Skin epidermis (tissue), 12 donors: ENCODE results near the gene TMEM218.

Experiments
- H3K27ac ChIP-seq, 21 experiments: fragments of 200-600 bp; sonication (generic) in 11 of 21; one replicate each; pipeline ENCODE4 v1.5.0; 2020; ENCODE audit warnings: mild to moderate bottlenecking in 3 of 21, inconsistent platforms in 2 of 21, moderate library complexity in 2 of 21
- H3K4me3 ChIP-seq, 7 experiments: fragments of 200-600 bp; sonication (generic) in 2 of 7; one replicate each; pipeline ENCODE4 v1.5.0; 2020; ENCODE audit warnings: inconsistent platforms in 2 of 7, mild to moderate bottlenecking in 2 of 7, moderate library complexity in 1 of 7

The TMEM218 gene

DNA sequence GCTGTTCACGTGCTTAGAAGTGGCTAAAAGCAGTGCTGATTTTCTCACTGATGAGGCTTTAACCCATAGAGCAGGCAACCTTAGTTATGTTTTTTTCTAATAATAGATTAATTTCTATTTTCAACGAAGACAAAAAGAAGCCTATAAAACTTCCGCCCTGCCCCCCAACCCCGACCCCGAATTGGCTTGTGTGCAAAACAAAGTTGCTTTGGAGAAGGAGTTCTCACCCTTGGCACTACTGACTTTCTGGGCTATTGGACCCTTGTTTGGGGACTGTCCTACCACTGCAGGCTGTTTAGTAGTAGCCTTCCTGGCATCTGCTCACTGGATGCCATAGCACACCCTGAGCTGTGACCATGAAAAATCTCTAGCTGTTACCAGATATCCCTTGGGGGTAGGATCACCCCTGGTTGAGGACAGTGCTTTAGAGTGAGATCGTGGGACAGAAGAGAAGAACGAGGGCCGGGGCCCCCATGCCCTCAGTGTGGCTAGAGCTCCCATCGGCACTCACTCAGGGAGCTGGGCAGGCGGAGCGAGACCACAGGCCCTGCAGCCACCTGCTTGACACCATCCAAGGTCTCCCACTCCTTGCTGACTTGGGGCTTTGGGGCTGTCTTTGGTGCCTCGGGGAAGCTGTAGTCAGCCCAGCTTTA, 31.4 kb downstream of the TMEM218 start:
- H3K4me3 ChIP-seq: no peak overlapping the region
- H3K27ac ChIP-seq: no peak overlapping the region

DNA sequence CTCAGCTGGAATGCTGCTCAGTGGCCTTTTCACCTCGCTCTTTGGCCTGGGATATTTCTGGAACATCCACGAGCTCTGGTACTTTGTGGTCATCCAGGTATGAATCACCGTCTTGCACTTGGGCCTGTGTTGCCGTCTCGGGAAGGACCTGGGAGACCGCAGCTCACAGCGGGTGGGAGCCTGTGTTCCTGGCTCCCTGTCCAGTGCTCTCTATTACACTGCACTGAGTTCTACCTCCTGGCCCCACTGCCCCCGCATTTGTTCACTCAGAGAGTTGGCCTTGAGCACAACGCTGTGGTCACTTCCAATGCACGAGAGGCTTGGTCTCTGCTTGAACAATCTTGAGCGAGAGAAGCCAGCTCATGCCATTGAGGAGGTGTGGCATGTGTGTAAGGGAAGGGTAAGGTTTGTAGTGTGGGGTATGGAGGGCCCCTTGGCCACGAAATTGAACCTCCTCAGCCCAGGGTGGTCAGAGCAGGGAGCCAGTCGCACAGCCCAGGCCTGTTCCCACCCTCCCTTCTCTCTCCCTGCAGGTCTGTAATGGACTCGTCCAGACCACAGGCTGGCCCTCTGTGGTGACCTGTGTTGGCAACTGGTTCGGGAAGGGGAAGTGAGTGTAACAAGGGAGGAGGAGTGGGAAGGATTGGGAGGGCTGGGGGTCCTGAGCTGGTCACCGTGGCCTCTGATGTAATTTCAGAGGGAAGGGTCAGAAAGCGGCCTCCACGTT, 32.1 kb downstream of the TMEM218 start:
- no peak overlapping the region for H3K4me3 ChIP-seq
- H3K27ac ChIP-seq: no peak overlapping the region

DNA sequence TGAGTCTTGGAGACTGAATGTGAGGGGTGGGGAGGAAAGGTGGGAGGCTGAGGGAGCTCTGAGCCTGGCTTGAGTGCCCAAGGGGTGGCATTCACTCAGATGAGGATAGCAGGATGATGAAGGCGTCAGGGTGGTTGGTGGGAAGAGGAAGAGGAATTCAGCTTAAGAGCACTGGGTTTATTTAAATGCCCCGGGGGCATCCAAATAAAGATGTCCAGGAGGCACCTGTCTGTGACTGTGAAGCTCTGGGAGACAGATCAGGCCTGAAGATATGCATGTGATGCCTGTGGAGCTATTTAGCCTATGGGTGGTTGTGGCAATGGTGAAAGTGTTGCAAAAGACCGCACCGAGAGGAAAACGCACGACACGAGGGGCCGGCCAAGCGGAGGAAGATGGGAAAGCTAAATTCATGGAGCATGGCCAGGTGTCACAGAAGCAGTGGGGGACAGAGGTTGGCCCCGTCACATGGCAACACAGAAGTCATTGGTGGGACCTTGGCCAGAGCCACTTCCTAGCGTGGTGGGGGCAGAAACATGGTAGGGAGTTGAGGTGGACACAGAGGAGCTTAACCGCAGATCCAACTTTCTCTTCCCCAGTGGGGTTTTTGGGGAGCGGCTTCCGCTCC, 32.8 kb downstream of the TMEM218 start:
- no peak overlapping the region for H3K4me3 ChIP-seq
- H3K27ac ChIP-seq: no peak overlapping the region

DNA sequence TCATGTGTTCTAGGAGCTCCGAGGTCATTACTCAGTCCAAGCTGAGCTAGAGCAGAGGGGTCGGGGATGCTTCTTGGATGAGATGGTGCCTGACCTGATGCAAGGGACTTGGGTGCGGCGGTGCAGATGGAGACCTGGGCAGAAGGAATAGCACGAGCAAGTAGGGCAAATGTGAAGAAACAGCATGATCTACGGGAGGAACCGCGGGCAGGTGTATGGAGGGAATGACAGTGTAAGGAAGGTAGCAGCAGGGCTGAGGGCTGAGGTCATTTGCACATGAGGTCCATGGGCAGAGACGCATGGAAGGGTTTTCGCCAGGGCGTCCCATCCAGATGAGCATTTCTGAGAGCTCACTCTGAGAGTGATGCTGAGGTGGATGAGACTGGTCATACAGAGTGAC, 33.4 kb downstream of the TMEM218 start:
- Histone ChIP-seq H3K4me3 (no peak overlapping the region), H3K27ac (no peak overlapping the region)

DNA sequence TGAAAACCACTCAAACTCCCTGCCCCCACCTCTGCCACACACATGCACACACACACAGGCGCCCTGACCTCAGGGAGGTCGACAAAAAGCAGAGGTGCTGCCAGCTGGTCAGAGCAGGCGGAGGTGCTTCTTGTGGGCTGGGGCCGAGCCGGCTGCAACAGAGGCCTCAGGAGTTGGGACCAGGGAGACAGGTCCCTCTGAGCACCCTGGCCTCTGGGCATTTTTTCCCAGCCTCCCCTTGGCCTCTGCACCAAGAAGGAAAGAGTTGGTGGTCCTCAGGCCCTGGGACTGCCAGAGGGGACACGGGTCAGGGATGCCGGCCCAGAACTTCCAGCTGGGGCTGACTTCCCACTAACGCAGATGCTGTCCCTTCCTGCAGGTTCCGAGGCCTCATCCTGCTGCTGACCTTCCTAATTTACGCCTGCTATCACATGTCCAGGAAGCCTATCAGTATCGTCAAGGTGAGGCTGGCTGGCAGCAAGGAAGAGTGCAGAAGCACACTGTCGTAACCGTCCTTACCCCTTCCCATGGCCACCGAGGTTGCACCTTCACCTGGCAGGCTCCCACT, 35.0 kb downstream of the TMEM218 start:
- Histone ChIP-seq H3K27ac (peak overlapping the region in 3 of 21 experiments; percentile 50 to 76 (median 54)), H3K4me3 (no peak overlapping the region)

DNA sequence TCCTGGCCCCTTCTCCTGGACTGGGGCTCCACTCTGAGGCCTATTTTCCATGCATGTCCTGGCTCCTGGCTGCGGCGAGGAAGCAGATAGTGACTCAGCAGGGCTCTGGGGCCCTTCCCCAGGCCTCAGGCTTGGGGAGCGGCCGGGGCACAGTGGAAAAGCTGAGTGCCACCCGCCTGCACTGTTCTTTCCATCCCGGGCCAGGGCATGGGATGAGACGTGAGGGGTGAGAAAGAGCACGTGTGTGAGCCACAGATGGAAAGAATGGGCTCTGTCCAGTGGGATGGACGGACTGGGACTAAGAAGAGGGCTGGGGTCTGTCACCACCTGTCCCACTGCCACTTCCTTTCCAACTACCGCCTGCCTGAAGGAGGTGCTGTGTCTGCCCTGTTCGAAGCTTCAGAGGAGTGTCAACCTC, 35.5 kb downstream of the TMEM218 start:
- no peak overlapping the region for H3K4me3 ChIP-seq
- peak overlapping the region in 10 of 21 experiments; percentile 10 to 76 (median 42) for H3K27ac ChIP-seq

DNA sequence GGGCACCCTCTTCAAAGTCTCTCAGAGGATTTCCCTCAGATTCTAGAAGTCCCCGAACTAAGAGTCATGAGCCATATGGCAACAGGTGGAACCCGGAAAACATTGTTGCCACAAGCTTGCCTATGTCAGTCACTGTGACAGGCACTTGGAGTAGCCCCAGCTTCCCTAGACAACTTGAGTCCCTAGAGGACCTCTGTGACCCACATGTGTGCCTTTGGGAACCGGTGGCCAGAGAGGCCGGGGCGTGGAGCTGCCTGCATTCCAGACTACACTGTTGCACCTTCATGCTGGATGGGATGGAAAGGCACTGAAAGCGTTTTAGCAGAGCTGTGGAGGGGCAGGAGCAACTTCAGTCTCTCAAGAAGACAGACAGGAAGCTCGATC, 36.2 kb downstream of the TMEM218 start:
- no peak overlapping the region for H3K4me3 ChIP-seq
- H3K27ac ChIP-seq: peak overlapping the region in 11 of 21 experiments; percentile 10 to 76 (median 34)

DNA sequence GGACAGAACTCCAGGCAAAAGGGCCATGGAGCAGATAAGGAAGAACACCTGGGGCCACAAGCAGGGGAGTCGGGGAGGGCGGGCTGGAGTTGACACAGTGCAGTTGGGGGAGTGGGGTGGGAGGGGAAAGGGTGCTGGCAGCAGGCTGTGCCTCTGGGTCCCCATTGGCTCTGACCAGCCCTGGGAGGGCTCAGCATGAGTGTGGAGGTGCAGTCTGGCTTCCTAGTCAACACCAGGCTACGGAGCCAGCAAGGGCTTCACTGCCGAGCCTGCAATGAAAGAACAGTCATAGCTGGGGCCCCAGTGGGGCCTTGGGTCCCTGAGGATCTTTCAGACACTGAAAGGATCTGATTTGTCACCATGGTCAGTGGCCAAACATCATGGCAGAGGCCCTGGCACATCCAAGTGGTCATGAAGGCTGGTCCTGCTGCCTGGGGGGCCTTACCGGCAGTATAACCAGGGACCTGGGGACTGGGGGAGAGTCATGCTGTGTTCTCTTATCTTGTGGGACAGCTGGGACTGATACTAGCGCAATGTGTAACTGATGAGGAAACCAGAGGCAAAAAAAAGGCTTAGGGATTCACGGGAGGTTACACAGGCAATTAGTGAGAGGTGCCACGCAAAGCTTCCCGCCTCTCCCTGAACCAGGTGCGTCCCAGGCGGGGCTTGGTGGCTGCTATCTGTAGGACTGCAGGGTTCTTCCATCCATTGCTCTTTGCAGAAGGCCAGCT, 36.8 kb downstream of the TMEM218 start:
- Histone ChIP-seq H3K27ac (peak overlapping the region in 4 of 21 experiments; percentile 33 to 76 (median 52)), H3K4me3 (no peak overlapping the region)

DNA sequence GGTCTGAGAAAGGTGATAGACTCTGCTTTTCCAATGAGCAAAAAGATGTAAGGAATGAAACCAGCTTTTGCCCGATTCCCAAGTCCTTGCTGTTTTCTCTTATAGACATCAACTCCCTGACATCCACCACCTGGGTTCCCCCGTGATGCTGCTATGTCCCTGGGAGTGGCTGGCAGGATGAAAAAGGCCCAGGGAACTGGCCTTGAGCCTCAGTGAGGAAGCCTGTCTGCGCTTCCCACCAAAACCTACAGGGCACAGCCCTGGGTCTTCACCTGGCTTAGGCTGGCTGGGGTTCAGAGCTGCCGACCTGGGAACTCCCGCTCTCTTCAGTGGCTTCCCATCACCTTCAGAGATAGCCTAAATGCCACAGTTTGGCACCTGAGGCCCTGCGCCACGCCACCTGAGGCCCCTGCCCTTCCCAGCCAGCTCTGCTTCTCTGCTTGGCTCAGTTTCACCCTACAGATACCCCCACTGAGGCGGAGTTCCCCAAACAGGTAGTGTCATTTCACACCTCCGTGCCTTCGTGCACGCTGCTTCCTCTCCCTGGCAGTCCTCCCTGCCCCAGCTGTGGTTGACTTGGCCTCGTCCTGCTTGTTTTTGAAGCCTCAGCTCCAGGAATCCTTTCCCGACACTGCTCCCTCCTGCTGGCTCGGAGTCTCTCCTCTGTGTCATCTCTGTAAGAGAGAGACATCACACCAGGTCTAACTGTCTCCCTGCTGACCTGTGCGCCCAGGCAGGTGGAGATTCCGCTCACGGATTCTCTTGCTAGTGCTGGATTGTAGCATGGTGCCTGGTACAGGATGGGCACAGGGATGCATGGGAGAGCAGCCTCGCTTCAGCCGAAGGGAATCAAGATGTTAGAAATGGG, 37.6 kb downstream of the TMEM218 start:
- H3K27ac ChIP-seq: peak overlapping the region in 3 of 21 experiments; percentile 62 to 76 (median 65)
- H3K4me3 ChIP-seq: no peak overlapping the region

DNA sequence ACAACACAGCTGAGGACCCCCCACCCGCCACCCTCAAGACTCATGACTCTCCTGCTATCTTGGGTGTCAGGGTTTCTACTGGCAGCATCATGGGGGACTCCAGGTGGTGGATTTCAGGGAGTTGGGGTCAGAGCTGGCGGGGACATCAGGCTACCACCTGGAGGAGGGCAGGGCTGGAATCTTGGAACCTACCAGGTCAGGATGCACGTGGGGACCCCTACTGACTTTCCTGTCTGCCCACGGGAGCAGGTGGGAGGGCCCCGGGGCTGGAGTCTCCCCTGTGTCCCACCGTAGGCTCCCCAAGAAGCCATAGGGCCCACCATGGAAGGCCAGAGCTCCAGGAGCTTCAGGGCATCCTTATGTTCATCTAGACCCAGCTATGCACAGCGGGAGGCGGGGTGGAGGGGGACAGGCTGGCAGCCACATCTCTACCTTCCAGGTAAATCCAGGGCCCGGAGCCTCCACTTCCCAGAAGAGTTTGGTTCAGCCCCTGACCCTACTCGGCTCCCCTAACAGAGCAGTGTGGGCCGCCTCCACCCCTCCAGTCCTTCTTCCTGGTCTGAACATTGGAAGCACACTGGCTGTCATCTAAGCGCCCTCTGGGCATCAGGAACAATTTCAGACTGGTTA, 38.4 kb downstream of the TMEM218 start:
- no peak overlapping the region for H3K4me3 ChIP-seq
- H3K27ac ChIP-seq: peak overlapping the region in 10 of 21 experiments; percentile 6 to 77 (median 48)

DNA sequence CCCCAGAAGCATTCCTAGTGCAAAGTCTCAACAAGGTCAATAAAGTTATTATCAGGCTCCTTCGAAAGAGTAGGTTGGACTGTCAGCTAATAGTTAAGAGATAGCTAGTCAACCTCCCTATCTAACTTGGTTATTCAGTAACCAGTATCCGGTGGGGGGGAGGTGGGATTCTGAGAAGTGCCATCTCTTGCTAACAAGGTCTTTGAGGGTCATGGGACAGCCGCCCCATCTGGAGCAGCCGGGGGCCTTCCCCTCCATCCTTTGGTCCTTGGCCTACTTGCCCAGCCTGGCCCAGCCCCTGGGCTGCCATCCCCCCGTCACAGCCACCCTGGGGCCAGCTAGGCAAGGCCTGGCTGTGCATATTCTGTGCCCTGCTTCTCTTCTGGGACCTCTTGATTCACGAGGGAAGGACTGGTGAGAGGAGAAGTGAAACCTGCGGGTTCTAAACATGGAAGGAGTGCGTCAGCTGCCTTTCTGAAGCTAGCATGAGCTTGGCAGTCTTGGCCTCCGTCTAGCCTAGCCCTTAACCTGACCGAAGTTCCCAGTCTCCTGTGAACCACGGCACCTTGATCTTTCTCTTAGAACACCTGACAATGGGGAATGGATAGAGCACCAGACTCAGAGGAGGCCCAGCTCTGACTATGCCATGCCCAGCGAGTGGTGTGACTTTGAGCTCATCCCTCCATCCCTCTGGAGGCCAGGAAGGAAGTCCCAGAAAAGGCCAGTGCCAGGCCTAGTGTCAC, 39.0 kb downstream of the TMEM218 start:
- Histone ChIP-seq H3K27ac (peak overlapping the region in 12 of 21 experiments; percentile 6 to 81 (median 64)), H3K4me3 (no peak overlapping the region)

DNA sequence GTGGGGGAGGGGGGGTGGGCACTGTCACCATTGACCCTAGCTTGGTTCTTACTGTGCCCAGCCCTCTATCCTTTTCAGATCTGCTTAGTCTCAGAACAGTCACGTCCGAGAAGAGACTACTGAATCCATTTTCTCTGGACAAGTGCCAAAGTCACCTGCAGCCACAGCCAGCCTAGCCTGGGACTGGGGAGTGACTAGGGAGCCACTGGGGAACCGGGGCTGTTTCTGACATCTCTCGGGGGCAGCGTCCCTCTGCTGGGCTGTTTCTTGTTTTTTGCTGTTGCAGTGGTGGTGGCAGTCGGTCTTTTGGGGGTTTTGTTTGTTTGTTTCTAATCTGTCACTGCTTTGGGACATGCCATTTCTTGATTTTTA, 39.6 kb downstream of the TMEM218 start:
- no peak overlapping the region for H3K4me3 ChIP-seq
- H3K27ac ChIP-seq: peak overlapping the region in 15 of 21 experiments; percentile 19 to 81 (median 59)

DNA sequence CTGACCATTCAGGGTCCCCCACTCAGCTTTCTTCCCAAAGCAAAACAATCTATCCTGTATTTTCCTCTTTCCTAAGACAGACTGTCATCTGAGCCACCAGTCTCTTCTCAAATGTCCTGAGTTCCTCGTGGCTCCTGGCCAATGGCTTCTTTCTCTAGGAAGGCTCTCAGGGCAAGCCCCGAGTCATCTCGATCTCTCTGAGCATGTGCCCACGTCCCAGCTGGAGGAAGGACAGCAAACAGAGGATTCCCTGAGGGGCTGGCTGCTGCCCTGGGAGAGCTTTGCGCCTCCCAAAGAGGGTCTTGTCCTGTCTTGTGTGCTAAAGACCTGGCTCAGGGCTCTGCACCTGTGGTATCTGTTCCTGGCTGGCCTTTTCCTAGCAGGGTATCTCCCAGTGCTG, 40.0 kb downstream of the TMEM218 start:
- Histone ChIP-seq H3K4me3 (no peak overlapping the region), H3K27ac (peak overlapping the region in 16 of 21 experiments; percentile 19 to 81 (median 59))

DNA sequence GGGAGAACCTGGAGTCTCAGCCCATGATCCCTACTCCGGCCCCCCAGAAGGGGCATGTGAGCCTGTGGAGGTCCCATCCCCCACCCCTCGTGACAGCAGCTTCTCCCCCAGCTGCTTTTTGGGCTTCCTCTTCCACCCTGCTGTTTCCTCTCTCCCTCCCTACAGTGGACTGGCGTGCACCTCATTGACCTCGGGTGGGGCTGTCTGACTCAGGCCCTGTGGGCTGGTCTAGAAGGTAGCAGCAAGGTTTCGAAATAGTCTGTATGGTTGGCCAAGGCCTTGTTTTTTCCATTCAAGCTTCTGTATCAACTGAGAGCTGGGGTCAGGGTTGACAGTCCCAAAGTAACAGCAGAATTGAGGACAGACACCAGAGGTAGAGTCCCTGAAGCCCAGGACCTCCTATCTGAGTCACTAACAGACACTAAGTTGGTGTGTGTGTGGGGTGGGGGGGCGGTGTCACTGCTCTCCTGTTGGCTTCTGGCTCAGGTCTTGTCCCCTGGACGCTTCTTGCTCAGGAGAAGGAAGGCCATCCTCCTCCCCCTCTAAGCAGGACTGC, 40.6 kb downstream of the TMEM218 start:
- Histone ChIP-seq H3K27ac (peak overlapping the region in 20 of 21 experiments; percentile 43 to 81 (median 60)), H3K4me3 (no peak overlapping the region)

DNA sequence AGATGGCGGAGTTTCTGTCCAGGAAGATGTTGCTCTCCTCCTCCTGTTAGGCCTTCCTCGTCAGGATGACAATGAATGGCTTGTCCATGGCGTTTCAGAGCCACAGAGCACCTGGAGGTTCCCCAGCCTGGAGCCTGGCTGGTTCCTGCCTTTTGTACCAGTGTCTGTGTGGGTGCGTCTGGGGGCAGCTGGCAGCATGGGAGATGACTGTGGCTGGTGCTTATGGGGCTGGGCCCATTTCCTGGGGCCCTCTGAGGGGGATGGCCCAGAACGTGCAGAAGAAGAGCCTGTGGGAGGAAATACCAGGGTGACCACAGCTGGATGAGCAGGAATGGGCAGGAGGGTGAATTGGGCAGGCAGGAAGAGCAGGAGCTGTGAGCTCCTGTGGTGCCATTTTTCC, 41.6 kb downstream of the TMEM218 start:
- Histone ChIP-seq H3K27ac (peak overlapping the region in 18 of 21 experiments; percentile 32 to 79 (median 60)), H3K4me3 (no peak overlapping the region)

DNA sequence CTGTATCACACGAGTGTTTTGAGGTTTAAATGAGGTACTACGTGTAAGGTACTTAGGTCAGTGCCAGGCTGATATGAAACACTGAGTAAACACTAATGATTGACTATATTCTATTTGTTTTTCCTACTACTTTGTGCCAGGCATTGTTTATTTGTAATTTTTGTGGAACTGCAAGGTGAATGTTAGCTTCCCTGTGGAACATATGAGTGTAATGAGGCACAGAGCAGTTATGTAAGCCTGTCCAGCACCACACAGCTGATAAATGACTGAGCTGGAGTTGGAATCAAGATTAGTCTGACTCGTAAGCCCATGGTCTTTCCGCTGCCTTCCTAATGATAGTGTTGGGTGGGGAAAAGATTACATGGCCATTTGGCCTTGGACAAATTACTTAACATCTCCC, 42.4 kb downstream of the TMEM218 start:
- Histone ChIP-seq H3K27ac (peak overlapping the region in 7 of 21 experiments; percentile 38 to 77 (median 48)), H3K4me3 (no peak overlapping the region)

DNA sequence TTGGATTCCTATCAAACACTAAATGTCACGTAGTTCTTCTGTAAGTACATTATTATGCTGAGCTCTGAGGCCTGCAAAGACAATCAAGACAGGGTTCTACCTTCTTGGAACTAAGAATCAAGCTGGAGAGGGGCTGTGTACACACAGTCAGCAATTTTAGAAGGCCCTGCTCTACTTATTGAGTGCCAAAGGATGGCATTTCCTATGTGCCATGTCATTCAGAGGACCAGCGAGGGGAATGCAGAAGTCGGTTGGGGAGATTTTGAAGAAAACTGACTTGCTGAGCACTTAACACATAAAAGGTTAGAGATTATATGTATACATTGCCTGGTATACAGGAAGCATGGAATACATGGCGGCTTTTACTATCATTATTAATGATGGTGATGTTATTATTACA, 43.1 kb downstream of the TMEM218 start:
- peak overlapping the region in 3 of 21 experiments; percentile 23 to 77 (median 68) for H3K27ac ChIP-seq

More for the DNA sequence above, 43.1 kb downstream of the TMEM218 start:
- no peak overlapping the region for H3K4me3 ChIP-seq
